NK-92 (cell line): ENCODE data around the gene CALD1.

Experiments
- DNase-seq: peaks from one replicate; lab custom pipeline; 2025; ENCODE audit not compliant: unreplicated experiment; lab: John Stamatoyannopoulos, UW

CALD1 gene

GRCh38 chr7:134784251-134785049 lies 5.0 kb downstream of the CALD1 start:
- no peak for DNase-seq

- no peak for DNase-seq
Measured at GRCh38 chr7:134785842-134786241, 6.4 kb downstream of the CALD1 start.

- no peak for DNase-seq
Measured at GRCh38 chr7:134787064-134787463, 7.6 kb downstream of the CALD1 start.

GRCh38 chr7:134787720-134788119 lies 8.3 kb downstream of the CALD1 start:
- DNase-seq: no peak

- no peak for DNase-seq
Measured at GRCh38 chr7:134788191-134788590, 8.8 kb downstream of the CALD1 start.

GRCh38 chr7:134789967-134790685 lies 10.7 kb downstream of the CALD1 start:
- DNase-seq: no peak

GRCh38 chr7:134792968-134793367 lies 13.5 kb downstream of the CALD1 start:
- no peak for DNase-seq

GRCh38 chr7:134795231-134795630 lies 15.8 kb downstream of the CALD1 start:
- no peak for DNase-seq

GRCh38 chr7:134798155-134798554 lies 18.7 kb downstream of the CALD1 start:
- no peak for DNase-seq

- no peak for DNase-seq
Measured at GRCh38 chr7:134799377-134799776, 19.9 kb downstream of the CALD1 start.

GRCh38 chr7:134802762-134803161 lies 23.3 kb downstream of the CALD1 start:
- DNase-seq: no peak

GRCh38 chr7:134804351-134804750 lies 24.9 kb downstream of the CALD1 start:
- DNase-seq: no peak

- no peak for DNase-seq
Measured at GRCh38 chr7:134804854-134805253, 25.4 kb downstream of the CALD1 start.

- no peak for DNase-seq
Measured at GRCh38 chr7:134806197-134806596, 26.8 kb downstream of the CALD1 start.

- no peak for DNase-seq
Measured at GRCh38 chr7:134809616-134810015, 30.2 kb downstream of the CALD1 start.

GRCh38 chr7:134811765-134812164 lies 32.3 kb downstream of the CALD1 start:
- no peak for DNase-seq

- DNase-seq: no peak
Measured at GRCh38 chr7:134813663-134814396, 34.4 kb downstream of the CALD1 start.

- no peak for DNase-seq
Measured at GRCh38 chr7:134814730-134815364, 35.4 kb downstream of the CALD1 start.

GRCh38 chr7:134818613-134819345 lies 39.3 kb downstream of the CALD1 start:
- no peak for DNase-seq

- no peak for DNase-seq
Measured at GRCh38 chr7:134819401-134819800, 40.0 kb downstream of the CALD1 start.

GRCh38 chr7:134820295-134820694 lies 40.9 kb downstream of the CALD1 start:
- no peak for DNase-seq
